HFF-Myc (cell line): ENCODE data around the gene KRTAP5-3.
"Not testable (repeated sequence)": the region's sequence is repeated elsewhere in the genome, so short reads cannot be mapped to it uniquely, and the experiment has no call there.

Source experiments
- DNase-seq: peaks from one replicate; pipeline ENCODE4 v3.0.0-alpha.2; 2011; ENCODE audit warnings: low read depth; ENCODE audit errors: extremely low read depth
- H3K4me3 ChIP-seq: replicated peaks from 2 replicates; pipeline ENCODE4 v1.5.1; 2011; ENCODE audit warnings: low read depth, mild to moderate bottlenecking, control low read depth, low read length
- TF ChIP-seq, protein P1 (sequence below): IDR thresholded peaks from 2 replicates; pipeline ENCODE4 v1.5.1; 2012; ENCODE audit warnings: mild to moderate bottlenecking, low read depth, low read length, control low read depth; ENCODE audit errors: missing control alignments

The KRTAP5-3 gene

DNA sequence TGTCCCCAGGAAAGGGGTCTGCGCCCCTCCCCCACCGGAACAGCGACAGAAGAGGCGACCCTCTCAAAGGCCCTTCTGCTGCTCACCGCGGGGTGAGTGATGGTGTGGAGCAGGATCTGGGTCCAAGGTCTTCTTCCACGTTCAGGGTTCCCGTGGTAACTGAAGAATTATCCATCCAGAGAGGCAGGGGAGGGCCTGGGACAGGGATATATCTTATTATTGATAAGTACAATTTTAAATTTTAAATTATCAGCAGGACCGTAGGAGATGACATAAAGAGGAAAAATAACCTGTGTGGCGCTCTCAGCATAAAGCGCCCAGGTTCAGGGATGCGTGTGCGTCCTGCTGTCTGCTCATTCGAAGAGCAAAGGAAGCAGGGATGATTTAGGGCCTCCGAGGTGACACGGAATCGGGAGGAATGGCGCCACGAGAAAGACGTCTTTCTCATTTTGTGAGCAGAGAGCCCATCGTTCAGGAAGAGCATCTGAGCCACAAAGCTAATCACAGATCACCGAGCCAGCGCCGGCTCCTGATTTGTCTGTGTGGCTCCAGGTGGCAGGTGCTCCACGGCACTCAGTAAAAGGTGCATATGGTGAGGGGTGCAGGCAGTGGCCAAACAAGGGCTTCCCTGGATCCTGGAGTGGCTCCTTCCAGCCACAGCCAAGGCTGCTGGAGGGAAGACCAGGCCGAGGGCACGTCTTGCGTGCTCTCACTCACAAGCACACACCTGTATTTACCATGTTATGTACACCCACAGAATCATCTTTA is 40.6 kb upstream of the KRTAP5-3 start:
- TF ChIP-seq, protein P1, sequence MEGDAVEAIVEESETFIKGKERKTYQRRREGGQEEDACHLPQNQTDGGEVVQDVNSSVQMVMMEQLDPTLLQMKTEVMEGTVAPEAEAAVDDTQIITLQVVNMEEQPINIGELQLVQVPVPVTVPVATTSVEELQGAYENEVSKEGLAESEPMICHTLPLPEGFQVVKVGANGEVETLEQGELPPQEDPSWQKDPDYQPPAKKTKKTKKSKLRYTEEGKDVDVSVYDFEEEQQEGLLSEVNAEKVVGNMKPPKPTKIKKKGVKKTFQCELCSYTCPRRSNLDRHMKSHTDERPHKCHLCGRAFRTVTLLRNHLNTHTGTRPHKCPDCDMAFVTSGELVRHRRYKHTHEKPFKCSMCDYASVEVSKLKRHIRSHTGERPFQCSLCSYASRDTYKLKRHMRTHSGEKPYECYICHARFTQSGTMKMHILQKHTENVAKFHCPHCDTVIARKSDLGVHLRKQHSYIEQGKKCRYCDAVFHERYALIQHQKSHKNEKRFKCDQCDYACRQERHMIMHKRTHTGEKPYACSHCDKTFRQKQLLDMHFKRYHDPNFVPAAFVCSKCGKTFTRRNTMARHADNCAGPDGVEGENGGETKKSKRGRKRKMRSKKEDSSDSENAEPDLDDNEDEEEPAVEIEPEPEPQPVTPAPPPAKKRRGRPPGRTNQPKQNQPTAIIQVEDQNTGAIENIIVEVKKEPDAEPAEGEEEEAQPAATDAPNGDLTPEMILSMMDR = no peak
- no peak for DNase-seq

GRCh38 chr11:1647901-1648652 is 39.8 kb upstream of the KRTAP5-3 start:
- no peak for DNase-seq
- TF ChIP-seq, protein P1 = no peak
- H3K4me3 ChIP-seq = no peak overlapping the region

More for the DNA sequence above, 40.6 kb upstream of the KRTAP5-3 start:
- no peak overlapping the region for H3K4me3 ChIP-seq

- not testable (repeated sequence) for DNase-seq, H3K4me3 ChIP-seq
Observed at GRCh38 chr11:1646540-1646939, 38.3 kb upstream of the KRTAP5-3 start.

DNA sequence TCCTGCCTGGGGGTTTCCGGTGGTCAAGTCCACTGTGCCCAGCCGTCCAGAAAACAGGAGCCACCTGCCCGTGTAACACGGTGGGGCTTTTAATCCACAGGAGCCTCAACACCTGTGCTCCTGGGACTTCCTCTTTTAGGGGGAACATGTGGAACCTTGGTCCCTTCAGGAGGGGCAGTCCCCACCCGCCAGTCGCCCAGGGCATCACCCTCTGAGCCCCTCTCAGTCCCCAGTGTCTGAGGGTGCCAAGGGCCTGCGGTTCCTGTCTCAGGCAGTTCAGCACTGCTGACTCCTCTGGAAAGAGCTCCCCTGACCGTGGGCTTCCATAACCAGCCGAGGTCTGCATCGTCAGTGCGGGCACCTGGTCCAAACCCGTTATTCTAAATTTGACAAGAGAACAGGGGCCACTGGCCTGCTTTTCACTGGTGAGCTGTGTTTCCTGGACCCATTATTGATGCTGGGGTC is 37.1 kb upstream of the KRTAP5-3 start:
- no peak for DNase-seq
- TF ChIP-seq, protein P1 = no peak
- no peak overlapping the region for H3K4me3 ChIP-seq

DNA sequence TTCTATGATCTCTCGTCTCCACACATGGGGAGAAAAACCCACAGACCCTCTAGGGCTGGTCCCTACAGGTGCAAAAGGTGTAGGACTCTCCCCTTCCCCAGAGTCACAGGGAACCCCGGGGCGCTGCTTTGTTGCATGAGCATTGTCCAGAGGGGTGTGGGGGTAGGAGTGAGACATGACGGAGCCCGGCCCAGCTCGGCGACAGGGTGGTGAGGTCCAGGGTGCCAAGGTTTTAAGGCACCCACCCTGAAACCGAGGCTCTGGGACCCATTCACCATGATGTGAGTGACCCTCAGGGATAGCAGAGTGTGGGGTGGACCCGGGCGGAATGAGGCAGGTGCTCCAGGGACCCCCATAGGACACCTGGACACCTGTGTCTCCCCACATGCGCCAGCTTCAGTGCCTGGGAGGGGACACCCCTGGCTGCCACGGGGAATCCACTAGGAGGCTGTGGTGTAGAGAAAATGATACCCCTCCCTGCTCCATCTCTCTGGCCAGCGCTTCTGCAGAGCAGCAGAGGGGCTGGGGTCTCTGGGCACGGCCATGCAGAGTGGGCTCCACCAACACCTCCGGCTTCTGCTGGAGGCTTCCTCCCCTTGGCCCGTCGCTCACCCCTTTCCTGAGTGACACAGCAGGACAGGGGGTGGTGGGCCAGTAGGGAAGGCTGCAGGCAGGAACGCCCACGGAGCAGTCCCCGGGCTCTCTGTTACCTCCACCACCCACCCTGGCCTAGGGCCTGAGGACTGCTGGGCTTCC is 36.5 kb upstream of the KRTAP5-3 start:
- TF ChIP-seq, protein P1 = no peak
- no peak overlapping the region for H3K4me3 ChIP-seq
- DNase-seq = no peak

DNA sequence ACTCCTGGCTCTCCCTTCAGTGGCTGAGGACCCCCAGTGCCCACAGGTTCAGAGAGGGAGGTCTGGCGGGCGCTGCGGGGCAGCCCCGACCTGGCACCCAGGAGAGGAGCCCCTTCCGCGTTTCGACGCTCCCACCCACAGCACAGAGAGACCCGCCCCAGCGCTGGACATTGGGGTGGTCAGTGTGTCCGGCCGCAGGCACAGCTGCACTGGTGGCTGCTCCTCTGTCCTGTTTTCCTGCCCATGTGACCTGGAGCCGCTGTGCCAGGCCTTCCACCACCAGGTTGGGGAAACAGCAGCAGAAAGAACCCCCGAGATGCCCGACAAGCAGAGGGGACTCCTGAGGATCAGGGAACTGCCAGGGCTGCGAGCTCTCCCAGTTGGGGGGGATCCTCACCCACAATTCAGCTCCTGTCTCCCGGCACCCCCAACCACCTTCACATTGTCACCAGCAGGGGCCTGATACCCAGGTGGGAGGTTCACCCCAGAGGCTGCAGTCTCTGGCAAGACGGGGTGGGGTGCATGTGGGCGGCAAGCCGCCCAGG is 35.0 kb upstream of the KRTAP5-3 start:
- DNase-seq = no peak
- no peak overlapping the region for H3K4me3 ChIP-seq
- TF ChIP-seq, protein P1 = no peak
